DND-41 (cell line): Measurements from ENCODE around the gene SYT9.

Source experiments
- ATAC-seq: fragments of 200-7000 bp; cut with Tn5 transposase; 3 replicates; pipeline ENCODE4 v1.9.1; 2021; ENCODE audit warnings: low read depth; ENCODE audit not compliant: insufficient read depth
- DNase-seq: peaks from one replicate; pipeline ENCODE4 v3.0.0-alpha.2; 2020
- H2AFZ ChIP-seq: 2 replicates; pipeline ENCODE4 v1.6.0; 2012; ENCODE audit warnings: low read depth, low read length
- H3K27ac ChIP-seq: 2 replicates; pipeline ENCODE4 v1.5.1; 2012; ENCODE audit warnings: low read length, inconsistent platforms
- H3K27me3 ChIP-seq: fragments of 200-600 bp; sonication (generic); 2 replicates; pipeline ENCODE4 v1.6.0; 2012; ENCODE audit warnings: low read length, mild to moderate bottlenecking, inconsistent platforms; ENCODE audit not compliant: insufficient read depth, poor library complexity
- H3K36me3 ChIP-seq: 2 replicates; pipeline ENCODE4 v1.5.1; 2012; ENCODE audit warnings: low read length, inconsistent platforms; ENCODE audit not compliant: insufficient read depth
- H3K4me1 ChIP-seq: 2 replicates; pipeline ENCODE4 v1.5.1; 2012; ENCODE audit warnings: mild to moderate bottlenecking, low read length; ENCODE audit not compliant: insufficient read depth
- H3K4me2 ChIP-seq: 2 replicates; pipeline ENCODE4 v1.6.0; 2012; ENCODE audit warnings: mild to moderate bottlenecking, moderate library complexity, low read length, inconsistent platforms; ENCODE audit not compliant: insufficient read depth
- H3K4me3 ChIP-seq, 2 experiments: fragments of 200-600 bp in 1 of 2; shearing (Covaris generic) in 1 of 2; 2 replicates each; pipeline ENCODE4 v1.5.1; 2012 to 2016; ENCODE audit warnings: inconsistent platforms in 2 of 2, low read length in 2 of 2, mild to moderate bottlenecking in 2 of 2, low read depth in 1 of 2, moderate library complexity in 1 of 2
- H3K79me2 ChIP-seq: 2 replicates; pipeline ENCODE4 v1.6.0; 2012; ENCODE audit warnings: low read length, inconsistent platforms; ENCODE audit not compliant: insufficient read depth
- H3K9ac ChIP-seq: 2 replicates; pipeline ENCODE4 v1.6.0; 2012; ENCODE audit warnings: low read depth, mild to moderate bottlenecking, inconsistent platforms, low read length, moderate library complexity
- H3K9me3 ChIP-seq: 2 replicates; pipeline ENCODE4 v1.5.1; 2012; ENCODE audit warnings: low read length, moderate library complexity, mild to moderate bottlenecking, inconsistent platforms; ENCODE audit not compliant: insufficient read depth, severe bottlenecking
- H4K20me1 ChIP-seq: 2 replicates; pipeline ENCODE4 v1.6.0; 2012; ENCODE audit warnings: low read length; ENCODE audit not compliant: insufficient read depth
- CTCF ChIP-seq: IDR thresholded peaks from 2 replicates; pipeline ENCODE4 v1.5.1; 2012; ENCODE audit warnings: borderline replicate concordance, low read length, moderate library complexity, mild to moderate bottlenecking; ENCODE audit not compliant: poor library complexity, severe bottlenecking; ENCODE audit errors: extremely low read depth
- EZH2 ChIP-seq: IDR thresholded peaks from 3 replicates; pipeline ENCODE4 v1.6.1; 2012; ENCODE audit warnings: borderline replicate concordance, low read depth, mild to moderate bottlenecking, moderate library complexity, low read length, inconsistent platforms; ENCODE audit not compliant: severe bottlenecking

The SYT9 gene

GRCh38 chr11:7353100-7353499, 101.4 kb downstream of the SYT9 start:
- Histone ChIP-seq H3K36me3 (no peaks in the 10 kb centered on the region), H3K27ac (no peak overlapping the region), H3K4me2 (no peak overlapping the region), H3K79me2 (no peaks in the 10 kb centered on the region), H3K9ac (no peak overlapping the region), H3K27me3 (peaks cover 6% of the 10 kb centered on the region), H3K4me1 (no peaks in the 10 kb centered on the region), H2AFZ (no peak overlapping the region), H3K4me3 (no peak overlapping the region), H3K9me3 (no peaks in the 10 kb centered on the region), H4K20me1 (no peaks in the 10 kb centered on the region)
- peak; percentile 69 for ATAC-seq
- peak; percentile 24 for DNase-seq
- peak; percentile 60 for TF ChIP-seq CTCF
- TF ChIP-seq EZH2 = no peak

DNA sequence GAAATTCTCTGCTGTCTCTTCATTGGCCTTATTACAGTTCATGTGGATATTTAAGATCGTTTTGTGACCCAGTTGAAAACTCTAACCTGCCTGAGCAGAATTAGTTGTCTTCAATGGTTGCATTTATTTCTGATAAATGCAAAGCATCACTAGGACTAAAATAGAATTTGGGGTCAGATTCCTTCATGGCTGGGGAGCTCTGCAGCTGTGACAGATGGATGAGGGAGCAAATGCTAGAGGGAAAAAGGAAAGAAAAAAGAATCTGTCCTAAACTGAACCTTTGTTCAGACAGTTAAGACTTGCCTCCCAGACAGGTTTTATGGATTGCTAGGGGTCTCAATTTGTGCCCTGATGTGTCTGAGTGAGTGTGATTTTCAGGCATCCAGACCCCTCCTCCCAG, 113.0 kb downstream of the SYT9 start:
- Histone ChIP-seq H3K9ac (no peak overlapping the region), H4K20me1 (no peaks in the 10 kb centered on the region), H3K27me3 (no peaks in the 10 kb centered on the region), H3K36me3 (no peaks in the 10 kb centered on the region), H2AFZ (no peak overlapping the region), H3K4me2 (no peak overlapping the region), H3K4me1 (no peaks in the 10 kb centered on the region), H3K27ac (no peak overlapping the region), H3K79me2 (no peaks in the 10 kb centered on the region), H3K9me3 (no peaks in the 10 kb centered on the region), H3K4me3 (no peak overlapping the region)
- ATAC-seq = no peak
- TF ChIP-seq EZH2 (no peak), CTCF (no peak)
- no peak for DNase-seq

DNA sequence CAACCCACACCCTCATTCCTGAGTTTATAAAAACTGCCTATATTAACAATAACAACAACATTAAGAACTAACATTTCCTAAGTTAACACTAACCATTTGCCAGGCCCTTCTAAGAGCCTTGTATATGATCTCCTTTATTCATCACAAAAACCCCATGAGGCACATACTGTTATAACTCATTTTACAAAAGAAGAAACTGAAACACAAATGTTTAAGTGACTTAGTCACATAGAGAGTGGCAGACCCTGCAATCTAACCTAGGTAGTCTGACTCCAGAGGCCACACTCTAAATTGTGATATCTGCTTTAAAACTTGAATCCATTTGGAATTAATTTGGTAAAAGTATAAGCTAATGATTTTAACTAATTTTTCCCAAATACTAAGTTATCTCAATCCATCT, 116.1 kb downstream of the SYT9 start:
- H3K79me2 ChIP-seq = no peaks in the 10 kb centered on the region
- H3K9me3 ChIP-seq = no peaks in the 10 kb centered on the region
- H3K4me3 ChIP-seq = no peak overlapping the region
- no peaks in the 10 kb centered on the region for H3K36me3 ChIP-seq
- TF ChIP-seq CTCF = no peak
- no peak for TF ChIP-seq EZH2
- H3K4me2 ChIP-seq = no peak overlapping the region
- H3K27ac ChIP-seq = no peak overlapping the region
- no peak for DNase-seq
- no peak for ATAC-seq
- H3K4me1 ChIP-seq = no peaks in the 10 kb centered on the region
- H3K9ac ChIP-seq = no peak overlapping the region
- no peaks in the 10 kb centered on the region for H4K20me1 ChIP-seq
- no peaks in the 10 kb centered on the region for H3K27me3 ChIP-seq
- H2AFZ ChIP-seq = no peak overlapping the region

- Histone ChIP-seq H2AFZ (no peak overlapping the region), H3K27me3 (no peaks in the 10 kb centered on the region), H3K36me3 (no peaks in the 10 kb centered on the region), H3K79me2 (no peaks in the 10 kb centered on the region), H3K4me3 (no peak overlapping the region), H4K20me1 (no peaks in the 10 kb centered on the region), H3K9ac (no peak overlapping the region), H3K9me3 (no peaks in the 10 kb centered on the region), H3K27ac (no peak overlapping the region), H3K4me1 (no peaks in the 10 kb centered on the region), H3K4me2 (no peak overlapping the region)
- no peak for ATAC-seq
- DNase-seq = no peak
- TF ChIP-seq EZH2 (no peak), CTCF (no peak)
Measured at GRCh38 chr11:7376386-7376785, 124.7 kb downstream of the SYT9 start.
